HG03378 (cell line): ENCODE measurements around the gene ZFC3H1.

Experiments
- ATAC-seq: cut with Tn5 transposase; IDR thresholded peaks from one replicate; pipeline ENCODE4 v1.9.1; 2021; ENCODE audit warnings: mild to moderate bottlenecking, moderate library complexity; ENCODE audit not compliant: unreplicated experiment

The ZFC3H1 gene

GRCh38 chr12:71682466-71682865 is 18.8 kb upstream of the ZFC3H1 start:
- no peak for ATAC-seq

- no peak for ATAC-seq
These were observed 8.2 kb upstream of the ZFC3H1 start for GRCh38 chr12:71671816-71672215.

GRCh38 chr12:71671311-71671710 is 7.7 kb upstream of the ZFC3H1 start:
- no peak for ATAC-seq

GRCh38 chr12:71666259-71666658 is 2.6 kb upstream of the ZFC3H1 start:
- ATAC-seq = no peak

- ATAC-seq = no peak
These were observed 1.4 kb upstream of the ZFC3H1 start for GRCh38 chr12:71665090-71665463.

DNA sequence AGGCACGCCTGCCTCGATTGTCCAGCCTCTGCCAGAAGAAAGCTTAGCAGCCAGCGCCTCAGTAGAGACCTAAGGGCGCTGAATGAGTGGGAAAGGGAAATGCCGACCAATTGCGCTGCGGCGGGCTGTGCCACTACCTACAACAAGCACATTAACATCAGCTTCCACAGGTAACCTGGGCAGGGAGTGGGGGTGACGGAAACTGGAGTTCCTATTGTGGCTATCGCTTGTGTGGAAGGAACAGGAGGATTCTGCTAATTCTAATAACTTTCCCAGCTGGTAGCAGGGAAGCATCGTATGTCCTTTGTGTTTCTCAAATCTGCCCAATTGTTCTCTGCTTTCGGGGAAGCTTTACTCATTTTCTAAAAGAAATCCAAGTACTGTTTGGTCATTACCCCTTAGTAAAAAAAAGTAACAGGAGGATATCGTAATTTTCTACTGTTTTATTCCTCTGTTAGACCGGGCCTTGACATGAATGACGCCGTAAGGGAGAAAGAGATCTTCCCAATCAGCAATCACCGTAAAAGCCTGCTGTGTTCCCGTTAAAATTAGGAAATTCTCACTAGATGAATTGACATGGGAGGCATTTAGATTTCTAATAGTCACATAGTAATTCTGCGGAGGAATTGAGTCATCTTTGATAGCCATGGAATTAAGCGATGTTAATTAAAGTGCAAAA is 902 bp upstream of the ZFC3H1 start:
- peak; percentile 8 for ATAC-seq

GRCh38 chr12:71662849-71663560 is 643 bp downstream of the ZFC3H1 start:
- ATAC-seq = peak; percentile 27

- ATAC-seq = no peak
These were observed 1.6 kb downstream of the ZFC3H1 start for GRCh38 chr12:71661977-71662530.

GRCh38 chr12:71656740-71657139 is 6.9 kb downstream of the ZFC3H1 start:
- ATAC-seq = no peak

- no peak for ATAC-seq
These were observed 7.7 kb downstream of the ZFC3H1 start for GRCh38 chr12:71655907-71656306.

DNA sequence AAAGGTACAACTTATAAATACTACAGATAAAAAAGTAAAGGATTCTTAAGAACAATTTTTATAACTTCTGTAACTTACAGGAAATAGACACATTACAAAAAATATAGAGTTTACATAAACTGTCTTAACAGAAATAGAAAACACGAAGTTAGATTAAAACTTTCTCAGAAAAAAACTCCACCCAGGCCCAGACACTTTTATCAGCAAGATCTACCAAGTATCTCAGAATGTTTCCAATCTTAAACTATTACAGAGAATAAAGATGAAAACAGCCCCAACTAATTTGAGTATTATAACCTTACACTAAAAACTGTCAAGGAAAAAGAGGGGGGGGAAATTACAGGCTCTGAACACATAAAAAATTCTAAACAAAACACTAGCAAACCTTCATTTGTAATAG is 8.2 kb downstream of the ZFC3H1 start:
- ATAC-seq = no peak

DNA sequence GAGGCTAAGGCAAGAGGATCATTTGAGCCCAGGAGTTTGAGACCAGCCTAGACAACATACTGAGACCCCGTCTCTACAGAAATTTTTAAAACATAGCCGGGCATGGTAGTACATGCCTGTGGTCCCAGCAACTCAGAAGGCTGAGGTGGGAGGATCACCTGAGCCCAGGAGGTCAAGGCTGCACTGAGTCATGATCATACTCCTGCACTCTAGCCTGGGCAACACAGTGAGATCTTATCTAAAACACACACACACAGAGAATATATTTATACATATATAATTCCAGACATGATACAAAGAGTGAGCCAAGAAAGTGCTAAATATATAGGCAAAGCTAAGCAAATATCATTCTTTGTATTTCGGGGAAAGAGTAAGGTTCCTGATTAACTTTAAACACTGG is 9.4 kb downstream of the ZFC3H1 start:
- no peak for ATAC-seq

- ATAC-seq = no peak
These were observed 10.5 kb downstream of the ZFC3H1 start for GRCh38 chr12:71653137-71653536.

- ATAC-seq = no peak
These were observed 11.0 kb downstream of the ZFC3H1 start for GRCh38 chr12:71652656-71653055.

- ATAC-seq = no peak
These were observed 14.2 kb downstream of the ZFC3H1 start for GRCh38 chr12:71649401-71649800.

GRCh38 chr12:71648537-71648936 is 15.1 kb downstream of the ZFC3H1 start:
- ATAC-seq = no peak

GRCh38 chr12:71646512-71646911 is 17.1 kb downstream of the ZFC3H1 start:
- ATAC-seq = no peak

DNA sequence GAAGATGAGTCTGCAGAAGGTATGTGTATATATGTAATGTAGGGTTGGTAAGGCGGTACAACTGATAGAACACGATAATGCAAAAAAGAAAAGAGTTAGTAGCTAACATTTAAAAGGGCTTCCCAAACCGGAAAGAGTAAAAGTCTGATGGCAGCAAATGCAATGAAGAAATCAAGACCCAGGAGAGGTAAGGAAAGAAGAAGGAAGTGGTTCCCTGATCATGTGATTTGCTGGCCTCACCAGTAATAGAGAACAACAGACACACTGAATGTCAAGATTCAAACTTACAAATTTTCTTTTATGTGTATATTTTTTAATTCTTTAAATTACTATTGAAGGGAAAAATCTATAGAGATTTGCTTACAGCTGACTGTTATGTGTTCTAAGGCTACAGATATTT is 18.4 kb downstream of the ZFC3H1 start:
- ATAC-seq = no peak

GRCh38 chr12:71642264-71642663 is 21.4 kb downstream of the ZFC3H1 start:
- peak; percentile 49 for ATAC-seq

DNA sequence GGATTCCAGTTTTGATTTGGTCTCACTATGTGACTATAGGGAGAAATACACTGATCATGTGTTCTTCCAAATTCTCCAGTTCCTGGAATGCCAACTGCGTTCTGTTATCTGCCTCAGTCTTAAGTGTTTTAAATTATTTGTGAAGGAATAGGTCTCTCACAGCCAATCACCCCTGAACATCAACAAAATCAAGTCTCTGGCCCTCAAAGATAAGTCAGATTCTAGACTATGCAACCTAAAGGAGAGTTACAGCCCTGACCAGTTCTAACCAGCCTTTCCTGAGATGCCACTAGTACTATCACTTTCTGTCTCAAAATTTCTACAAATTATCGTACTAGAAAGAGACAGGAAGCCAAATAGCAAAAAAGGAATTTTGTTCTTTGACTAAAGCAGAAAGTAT is 22.3 kb downstream of the ZFC3H1 start:
- no peak for ATAC-seq

DNA sequence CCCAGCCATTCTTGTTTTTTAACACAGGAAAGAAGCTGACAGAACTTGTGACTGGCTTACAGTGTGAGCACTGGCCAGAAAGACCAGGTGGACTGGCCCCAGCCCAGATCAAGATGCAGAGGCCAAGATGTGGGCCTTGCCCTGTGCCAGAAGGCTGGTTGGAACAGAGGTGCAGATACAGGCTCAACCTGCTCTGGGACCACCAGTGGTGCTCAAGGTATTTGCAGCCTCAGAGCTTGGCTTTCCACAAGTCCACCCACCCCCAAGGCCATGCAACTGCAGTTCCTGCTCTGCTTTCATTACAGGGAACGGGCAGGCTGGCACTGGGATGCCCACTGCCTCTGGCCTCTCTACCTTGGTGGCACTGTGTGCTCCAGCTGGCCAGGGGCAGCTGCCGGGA is 23.3 kb downstream of the ZFC3H1 start:
- ATAC-seq = no peak

DNA sequence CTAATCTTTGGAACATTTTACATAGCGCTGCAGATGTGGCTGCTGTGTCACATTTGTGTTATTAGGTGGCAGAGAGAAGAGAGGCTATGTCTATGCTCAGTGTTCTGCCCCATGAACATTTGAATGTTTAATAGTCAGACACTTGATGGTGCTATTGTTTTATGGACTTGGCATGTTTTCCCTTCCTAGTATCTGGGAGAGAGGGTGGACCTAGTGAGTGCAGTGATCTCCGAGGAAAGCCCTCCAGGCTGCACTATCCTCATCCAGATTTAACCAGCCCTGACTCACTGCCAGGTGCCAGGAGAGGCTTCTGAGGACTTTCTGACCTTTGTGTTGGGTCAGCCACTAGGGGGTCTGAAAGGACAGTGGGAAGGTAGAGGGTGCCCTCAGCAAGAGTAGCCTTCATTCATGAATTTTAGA is 24.3 kb downstream of the ZFC3H1 start:
- no peak for ATAC-seq
